ENCODE results near the gene CDCP2. TPM values are rescaled to one million over a fixed set of nuclear protein-coding genes. Genes with fewer than 3 reads are reported as not detected.

Gene CDCP2
- total RNA-seq, 1 experiment from 2014 or later: not detected

DNA sequence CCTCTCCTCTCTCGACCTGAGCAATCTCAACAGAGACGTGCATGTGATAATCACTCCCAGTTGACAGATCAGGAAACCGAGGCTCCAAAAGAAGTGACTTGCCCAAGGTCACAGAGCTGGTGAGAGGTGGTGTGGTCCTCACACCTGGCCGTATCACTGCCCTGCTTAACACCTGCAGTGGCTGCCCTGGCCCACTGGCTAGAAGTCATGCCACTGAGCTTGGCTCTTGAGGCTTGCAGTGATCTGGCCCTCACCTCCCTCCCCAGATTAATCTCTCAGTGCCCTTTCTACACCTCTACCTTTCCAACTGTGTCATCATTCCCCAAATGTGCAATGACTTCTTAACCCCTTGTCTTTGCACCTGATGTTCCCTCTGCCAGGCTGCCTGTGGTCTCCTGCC, 38.8 kb downstream of the CDCP2 start:
- Histone ChIP-seq H3K27me3 (ENCODE audit: insufficient read depth, low read depth) (no peaks in the 10 kb centered on the region), H3K4me1 (replicated peaks; ENCODE audit: insufficient read depth) (no peaks in the 10 kb centered on the region), H3K36me3 (ENCODE audit: low read depth) (no peaks in the 10 kb centered on the region), H4K20me1 (ENCODE audit: insufficient read depth) (no peaks in the 10 kb centered on the region), H2AFZ (no peak overlapping the region), H3K4me3 (no peak overlapping the region), H3K9me2 (ENCODE audit: insufficient read depth) (no peaks in the 10 kb centered on the region), H3K27ac (no peak overlapping the region), H3F3A (ENCODE audit: insufficient read depth, low read depth) (no peaks in the 10 kb centered on the region), H3K9me3 (ENCODE audit: insufficient read depth, low read depth) (no peaks in the 10 kb centered on the region), H3K4me2 (no peak overlapping the region), H3K79me2 (ENCODE audit: low read depth) (no peaks in the 10 kb centered on the region)
- TF ChIP-seq EZH2 (IDR thresholded peaks at IDR 0.05; ENCODE audit: low read depth): no peak
- TF ChIP-seq, protein P1, sequence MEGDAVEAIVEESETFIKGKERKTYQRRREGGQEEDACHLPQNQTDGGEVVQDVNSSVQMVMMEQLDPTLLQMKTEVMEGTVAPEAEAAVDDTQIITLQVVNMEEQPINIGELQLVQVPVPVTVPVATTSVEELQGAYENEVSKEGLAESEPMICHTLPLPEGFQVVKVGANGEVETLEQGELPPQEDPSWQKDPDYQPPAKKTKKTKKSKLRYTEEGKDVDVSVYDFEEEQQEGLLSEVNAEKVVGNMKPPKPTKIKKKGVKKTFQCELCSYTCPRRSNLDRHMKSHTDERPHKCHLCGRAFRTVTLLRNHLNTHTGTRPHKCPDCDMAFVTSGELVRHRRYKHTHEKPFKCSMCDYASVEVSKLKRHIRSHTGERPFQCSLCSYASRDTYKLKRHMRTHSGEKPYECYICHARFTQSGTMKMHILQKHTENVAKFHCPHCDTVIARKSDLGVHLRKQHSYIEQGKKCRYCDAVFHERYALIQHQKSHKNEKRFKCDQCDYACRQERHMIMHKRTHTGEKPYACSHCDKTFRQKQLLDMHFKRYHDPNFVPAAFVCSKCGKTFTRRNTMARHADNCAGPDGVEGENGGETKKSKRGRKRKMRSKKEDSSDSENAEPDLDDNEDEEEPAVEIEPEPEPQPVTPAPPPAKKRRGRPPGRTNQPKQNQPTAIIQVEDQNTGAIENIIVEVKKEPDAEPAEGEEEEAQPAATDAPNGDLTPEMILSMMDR (conservative IDR thresholded peaks at IDR 0.05): no peak
- DNase-seq: no peak
- CTCF ChIA-PET: interaction anchor here (0.7 kb wide), 1 partner anchor 375 kb away, joined by 3 read pairs; no protein-coding TSS in a partner anchor
- intact Hi-C loops (cut with micrococcal nuclease; ENCODE audit: unreplicated experiment): no loop called here
- POLR2A ChIA-PET (ENCODE audit: unreplicated experiment): no interaction called here
- BruUV-seq (replicated peaks): no TSS peak

DNA sequence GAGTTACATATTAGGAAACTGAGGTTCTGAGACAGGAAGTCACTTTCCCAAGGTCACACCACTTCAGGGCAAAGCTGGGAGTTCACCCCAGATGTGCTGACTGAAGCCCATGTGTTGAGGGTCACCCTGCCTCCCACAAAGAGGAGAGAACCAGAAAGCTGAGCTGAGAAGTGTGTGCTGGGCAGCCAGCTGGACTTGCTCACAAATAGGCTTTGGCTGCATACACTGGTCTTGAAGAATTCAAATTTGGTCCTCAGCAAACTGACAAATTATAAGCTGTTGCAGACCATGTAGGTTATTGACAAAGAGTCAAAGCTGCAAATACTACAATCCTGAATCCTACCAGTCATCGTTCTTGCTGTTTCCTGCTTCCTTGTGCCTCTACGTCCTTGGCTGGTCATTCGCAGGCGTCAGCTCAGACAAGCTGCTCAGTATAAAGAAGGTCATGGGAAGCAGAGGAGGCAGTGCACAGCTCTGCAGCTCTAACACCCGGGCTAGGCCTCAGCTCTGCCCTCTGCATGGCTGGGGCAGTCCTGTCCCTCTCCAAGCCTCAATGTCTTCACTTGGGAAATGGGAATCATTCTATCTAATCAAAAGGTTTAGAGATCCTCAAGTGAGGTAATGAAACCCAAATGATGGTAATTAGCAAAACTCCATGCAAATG, 40.0 kb downstream of the CDCP2 start:
- H3K9me2 ChIP-seq (ENCODE audit: insufficient read depth): no peaks in the 10 kb centered on the region
- no peaks in the 10 kb centered on the region for H3K4me1 ChIP-seq (replicated peaks; ENCODE audit: insufficient read depth)
- intact Hi-C loops (cut with micrococcal nuclease; ENCODE audit: unreplicated experiment): no loop called here
- no peak overlapping the region for H3K4me3 ChIP-seq
- no peak overlapping the region for H3K4me2 ChIP-seq
- no peak for TF ChIP-seq EZH2 (IDR thresholded peaks at IDR 0.05; ENCODE audit: low read depth)
- TF ChIP-seq, protein P1 (conservative IDR thresholded peaks at IDR 0.05): no peak
- DNase-seq: no peak
- H3F3A ChIP-seq (ENCODE audit: insufficient read depth, low read depth): no peaks in the 10 kb centered on the region
- no peak overlapping the region for H2AFZ ChIP-seq
- no TSS peak for BruUV-seq (replicated peaks)
- no peaks in the 10 kb centered on the region for H3K9me3 ChIP-seq (ENCODE audit: insufficient read depth, low read depth)
- H3K27me3 ChIP-seq (ENCODE audit: insufficient read depth, low read depth): no peaks in the 10 kb centered on the region
- H4K20me1 ChIP-seq (ENCODE audit: insufficient read depth): no peaks in the 10 kb centered on the region
- ChIA-PET CTCF (interaction anchor here (0.5 to 0.7 kb wide), 3 partner anchors 48 to 964 kb away, joined by 4 read pairs; no protein-coding TSS in a partner anchor), POLR2A (ENCODE audit: unreplicated experiment) (interaction anchor here (0.6 kb wide), 1 partner anchor 8 kb away, joined by 6 read pairs; no protein-coding TSS in a partner anchor)
- H3K36me3 ChIP-seq (ENCODE audit: low read depth): no peaks in the 10 kb centered on the region
- H3K79me2 ChIP-seq (ENCODE audit: low read depth): no peaks in the 10 kb centered on the region
- no peak overlapping the region for H3K27ac ChIP-seq

DNA sequence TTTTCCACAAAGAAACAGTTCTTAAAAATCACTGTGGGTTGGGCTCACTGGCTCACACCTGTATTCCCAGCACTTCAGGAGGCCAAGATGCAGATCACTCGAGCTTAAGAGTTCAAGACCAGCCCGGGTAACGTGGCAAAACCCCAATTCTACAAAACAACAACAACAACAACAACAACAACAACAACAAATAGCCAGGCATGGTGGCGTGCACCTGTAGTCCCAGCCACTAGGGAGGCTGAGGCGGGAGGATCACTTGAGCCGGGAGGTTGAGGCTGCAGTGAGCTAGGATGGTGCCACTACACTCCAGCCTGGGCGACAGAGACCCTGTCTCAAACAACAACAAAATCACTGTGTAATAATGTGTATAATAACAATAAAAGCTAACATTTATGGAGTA, 40.8 kb downstream of the CDCP2 start:
- TF ChIP-seq EZH2 (IDR thresholded peaks at IDR 0.05; ENCODE audit: low read depth): no peak
- TF ChIP-seq, protein P1 (conservative IDR thresholded peaks at IDR 0.05): no peak
- ChIA-PET POLR2A (ENCODE audit: unreplicated experiment) (no interaction called here), CTCF (interaction anchor here (0.6 kb wide), 1 partner anchor 9 kb away, joined by 3 read pairs; no protein-coding TSS in a partner anchor)
- Histone ChIP-seq H3K9me2 (ENCODE audit: insufficient read depth) (no peaks in the 10 kb centered on the region), H4K20me1 (ENCODE audit: insufficient read depth) (no peaks in the 10 kb centered on the region), H3K4me2 (no peak overlapping the region), H3K4me1 (replicated peaks; ENCODE audit: insufficient read depth) (no peaks in the 10 kb centered on the region), H2AFZ (no peak overlapping the region), H3F3A (ENCODE audit: insufficient read depth, low read depth) (no peaks in the 10 kb centered on the region), H3K36me3 (ENCODE audit: low read depth) (no peaks in the 10 kb centered on the region), H3K27ac (no peak overlapping the region), H3K79me2 (ENCODE audit: low read depth) (no peaks in the 10 kb centered on the region), H3K4me3 (no peak overlapping the region), H3K27me3 (ENCODE audit: insufficient read depth, low read depth) (no peaks in the 10 kb centered on the region), H3K9me3 (ENCODE audit: insufficient read depth, low read depth) (no peaks in the 10 kb centered on the region)
- no TSS peak for BruUV-seq (replicated peaks)
- DNase-seq: no peak
- intact Hi-C loops (cut with micrococcal nuclease; ENCODE audit: unreplicated experiment): no loop called here

Data from PC-9 (cell line).